ENCODE data around the gene CDC5L. TPM values are rescaled to one million over a fixed set of nuclear protein-coding genes. Genes with fewer than 3 reads are reported as not detected.

The CDC5L gene
- total RNA-seq, 1 donor from 2014 or later: 27.7 TPM

GRCh38 chr6:44494011-44494501 is 106.5 kb downstream of the CDC5L start:
- H3K27ac Mint-ChIP-seq: no peak overlapping the region
- peaks cover 6% of the 10 kb centered on the region for H3K27me3 Mint-ChIP-seq (ENCODE audit: low read depth)
- no peak for DNase-seq (ENCODE audit: low spot score)
- intact Hi-C loops (cut with micrococcal nuclease): no loop called here
- no peaks in the 10 kb centered on the region for H3K9me3 Mint-ChIP-seq
- H3K36me3 Mint-ChIP-seq (ENCODE audit: low read depth): no peaks in the 10 kb centered on the region
- no peak overlapping the region for H3K4me3 Mint-ChIP-seq (ENCODE audit: low read depth)
- H3K4me1 Mint-ChIP-seq (ENCODE audit: low read depth): no peaks in the 10 kb centered on the region

GRCh38 chr6:44495036-44495901 is 107.8 kb downstream of the CDC5L start:
- peaks cover 4% of the 10 kb centered on the region for H3K27me3 Mint-ChIP-seq (ENCODE audit: low read depth)
- H3K4me1 Mint-ChIP-seq (ENCODE audit: low read depth): no peaks in the 10 kb centered on the region
- H3K9me3 Mint-ChIP-seq: no peaks in the 10 kb centered on the region
- H3K36me3 Mint-ChIP-seq (ENCODE audit: low read depth): no peaks in the 10 kb centered on the region
- no peak overlapping the region for H3K27ac Mint-ChIP-seq
- intact Hi-C loops (cut with micrococcal nuclease): no loop called here
- no peak overlapping the region for H3K4me3 Mint-ChIP-seq (ENCODE audit: low read depth)
- no peak for DNase-seq (ENCODE audit: low spot score)

- no peaks in the 10 kb centered on the region for H3K36me3 Mint-ChIP-seq (ENCODE audit: low read depth)
- H3K9me3 Mint-ChIP-seq: no peaks in the 10 kb centered on the region
- no peak overlapping the region for H3K27ac Mint-ChIP-seq
- no peaks in the 10 kb centered on the region for H3K4me1 Mint-ChIP-seq (ENCODE audit: low read depth)
- intact Hi-C loops (cut with micrococcal nuclease): no loop called here
- DNase-seq (ENCODE audit: low spot score): no peak
- H3K27me3 Mint-ChIP-seq (ENCODE audit: low read depth): peaks cover 4% of the 10 kb centered on the region
- no peak overlapping the region for H3K4me3 Mint-ChIP-seq (ENCODE audit: low read depth)
These were observed 109.3 kb downstream of the CDC5L start for GRCh38 chr6:44496665-44497369.

- no peak overlapping the region for H3K27ac Mint-ChIP-seq
- intact Hi-C loops (cut with micrococcal nuclease): no loop called here
- no peak for DNase-seq (ENCODE audit: low spot score)
- no peaks in the 10 kb centered on the region for H3K9me3 Mint-ChIP-seq
- H3K4me1 Mint-ChIP-seq (ENCODE audit: low read depth): no peaks in the 10 kb centered on the region
- no peaks in the 10 kb centered on the region for H3K36me3 Mint-ChIP-seq (ENCODE audit: low read depth)
- H3K4me3 Mint-ChIP-seq (ENCODE audit: low read depth): no peak overlapping the region
- H3K27me3 Mint-ChIP-seq (ENCODE audit: low read depth): peaks cover 4% of the 10 kb centered on the region
These were observed 110.3 kb downstream of the CDC5L start for GRCh38 chr6:44497807-44498206.

- intact Hi-C loops (cut with micrococcal nuclease): no loop called here
- DNase-seq (ENCODE audit: low spot score): no peak
- Mint-ChIP-seq H3K27me3 (ENCODE audit: low read depth) (peaks cover 4% of the 10 kb centered on the region), H3K4me3 (ENCODE audit: low read depth) (no peak overlapping the region), H3K9me3 (no peaks in the 10 kb centered on the region), H3K27ac (no peak overlapping the region), H3K36me3 (ENCODE audit: low read depth) (no peaks in the 10 kb centered on the region), H3K4me1 (ENCODE audit: low read depth) (no peaks in the 10 kb centered on the region)
These were observed 110.9 kb downstream of the CDC5L start for GRCh38 chr6:44498436-44498835.

- intact Hi-C loops (cut with micrococcal nuclease): no loop called here
- Mint-ChIP-seq H3K9me3 (no peaks in the 10 kb centered on the region), H3K4me3 (ENCODE audit: low read depth) (no peak overlapping the region), H3K27ac (no peak overlapping the region), H3K36me3 (ENCODE audit: low read depth) (no peaks in the 10 kb centered on the region), H3K4me1 (ENCODE audit: low read depth) (no peaks in the 10 kb centered on the region), H3K27me3 (ENCODE audit: low read depth) (peaks cover under 1% of the 10 kb centered on the region)
- DNase-seq (ENCODE audit: low spot score): no peak
These were observed 112.1 kb downstream of the CDC5L start for GRCh38 chr6:44499609-44500008.

Other genes starting within 250 kb of the CDC5L start
- 0.09 and 0.30 TPM in 2 replicates for gene CAPN11, start 228.9 kb upstream of the CDC5L start, total RNA-seq
- gene MYMX, start 170.8 kb upstream of the CDC5L start, total RNA-seq: not detected in 2 replicates
- 125 and 134 TPM in 2 replicates for gene SLC29A1, start 164.1 kb upstream of the CDC5L start, total RNA-seq
- 2,402 and 2,404 TPM in 2 replicates for gene HSP90AB1, start 140.6 kb upstream of the CDC5L start, total RNA-seq
- gene SLC35B2, start 130.2 kb upstream of the CDC5L start, total RNA-seq: 27.6 and 29.6 TPM in 2 replicates
- gene NFKBIE, start 122.2 kb upstream of the CDC5L start, total RNA-seq: 23.8 and 25.1 TPM in 2 replicates
- gene TMEM151B, start 117.3 kb upstream of the CDC5L start, total RNA-seq: 0.05 TPM in 1 of 2 replicates, not detected in the other
- 21.6 and 22.9 TPM in 2 replicates for gene AARS2, start 74.4 kb upstream of the CDC5L start, total RNA-seq
- gene SPATS1, start 45.1 kb upstream of the CDC5L start, total RNA-seq: not detected in 2 replicates